ENCODE results near the gene BCL11B. TPM values are rescaled to one million over a fixed set of nuclear protein-coding genes. Genes with fewer than 3 reads are reported as not detected.

BCL11B gene
- total RNA-seq, 2 experiments from 2014 or later: 62.1 to 66.2 TPM

- Mint-ChIP-seq H3K36me3 (ENCODE audit: low read depth) (no peaks in the 10 kb centered on the region), H3K4me3 (no peak overlapping the region), H3K4me1 (peaks cover 16% of the 10 kb centered on the region), H3K27ac (no peak overlapping the region), H3K27me3 (peaks cover 2% of the 10 kb centered on the region), H3K9me3 (ENCODE audit: low read depth) (no peaks in the 10 kb centered on the region)
- intact Hi-C loops (cut with DNase I, micrococcal nuclease): no loop called here
- ATAC-seq (no peak), DNase-seq (no peak)
- POLR2A ChIA-PET: no interaction called here
- CTCF ChIA-PET: interaction anchor here (1.1 kb wide), 1 partner anchor 10 kb away, joined by 4 read pairs; no protein-coding TSS in a partner anchor
These were observed 149.4 kb downstream of the BCL11B start for GRCh38 chr14:99122521-99123125.

- no peak overlapping the region for H3K4me3 Mint-ChIP-seq
- H3K4me1 Mint-ChIP-seq: peaks cover 17% of the 10 kb centered on the region
- no peak overlapping the region for H3K27ac Mint-ChIP-seq
- intact Hi-C loops (cut with DNase I, micrococcal nuclease): no loop called here
- CTCF ChIA-PET: no interaction called here
- no peaks in the 10 kb centered on the region for H3K9me3 Mint-ChIP-seq (ENCODE audit: low read depth)
- DNase-seq: no peak
- no peak for ATAC-seq
- POLR2A ChIA-PET: no interaction called here
- H3K36me3 Mint-ChIP-seq (ENCODE audit: low read depth): no peaks in the 10 kb centered on the region
- peaks cover 2% of the 10 kb centered on the region for H3K27me3 Mint-ChIP-seq
These were observed 150.6 kb downstream of the BCL11B start for GRCh38 chr14:99121319-99121875.

GRCh38 chr14:99120526-99121318 lies 151.3 kb downstream of the BCL11B start:
- H3K9me3 Mint-ChIP-seq (ENCODE audit: low read depth): no peaks in the 10 kb centered on the region
- intact Hi-C loops (cut with DNase I, micrococcal nuclease): no loop called here
- H3K27ac Mint-ChIP-seq: no peak overlapping the region
- H3K4me1 Mint-ChIP-seq: peaks cover 17% of the 10 kb centered on the region
- POLR2A ChIA-PET: no interaction called here
- CTCF ChIA-PET: no interaction called here
- ATAC-seq (no peak), DNase-seq (no peak)
- H3K4me3 Mint-ChIP-seq: no peak overlapping the region
- peaks cover 2% of the 10 kb centered on the region for H3K27me3 Mint-ChIP-seq
- no peaks in the 10 kb centered on the region for H3K36me3 Mint-ChIP-seq (ENCODE audit: low read depth)

- Mint-ChIP-seq H3K4me1 (peaks cover 10% of the 10 kb centered on the region), H3K27ac (no peak overlapping the region), H3K4me3 (no peak overlapping the region), H3K27me3 (peaks cover 2% of the 10 kb centered on the region), H3K36me3 (ENCODE audit: low read depth) (no peaks in the 10 kb centered on the region), H3K9me3 (ENCODE audit: low read depth) (peaks cover 4% of the 10 kb centered on the region)
- DNase-seq: no peak
- no peak for ATAC-seq
- ChIA-PET POLR2A (no interaction called here), CTCF (no interaction called here)
- intact Hi-C loops (cut with DNase I, micrococcal nuclease): no loop called here
These were observed 152.2 kb downstream of the BCL11B start for GRCh38 chr14:99119554-99120525.

Other genes with a start within 250 kb of the BCL11B start
- 10 to 100 TPM; 51.5 to 62.3 TPM for gene SETD3, start 208.7 kb upstream of the BCL11B start, total RNA-seq
- gene CCNK, start 209.2 kb upstream of the BCL11B start, total RNA-seq: 10 to 100 TPM; 93.7 to 96.2 TPM

Data from activated CD4-positive, alpha-beta T cell treated with anti-CD3 and anti-CD28 coated beads for 36 hours (primary cell).